ENCODE data around the gene IYD.

IYD gene

GRCh38 chr6:150453357-150453756, 84.5 kb downstream of the IYD start:
- H3K27me3 Mint-ChIP-seq: peaks cover 19% of the 10 kb centered on the region
- H3K4me1 Mint-ChIP-seq: no peaks in the 10 kb centered on the region
- no peaks in the 10 kb centered on the region for H3K9me3 Mint-ChIP-seq
- no peak overlapping the region for H3K4me3 Mint-ChIP-seq
- H3K27ac Mint-ChIP-seq (ENCODE audit: low read depth): no peak overlapping the region
- H3K36me3 Mint-ChIP-seq (ENCODE audit: insufficient read depth): no peaks in the 10 kb centered on the region
- no peak for ATAC-seq (replicated peaks; ENCODE audit: extremely low read depth, poor library complexity, severe bottlenecking)
- DNase-seq (ENCODE audit: low spot score in 2 of 2): no peak

Measured in central memory CD8-positive, alpha-beta T cell (primary cell).